GM19239 (cell line): ENCODE data around the gene DUSP6.

ENCODE experiments used
- DNase-seq: peaks from one replicate; pipeline ENCODE4 v3.0.0; 2011; ENCODE audit warnings: low spot score; ENCODE audit not compliant: insufficient read length
- FAIRE-seq: peaks from 2 replicates; lab custom pipeline; 2011; peaks lifted over from hg19 to GRCh38; lab: Jason Lieb, UNC

The DUSP6 gene

GRCh38 chr12:89352492-89353187 is at the start of gene DUSP6:
DUSP6 (minus strand) TSS chr12:89352501; CDS start chr12:89352039, 462 bp downstream.
- DNase-seq (no peak), FAIRE-seq (no peak)

GRCh38 chr12:89401433-89402058 is 49.2 kb upstream of the DUSP6 start:
- no peak for DNase-seq
- FAIRE-seq: no peak

- no peak for DNase-seq
- no peak for FAIRE-seq
Observed at GRCh38 chr12:89400415-89400814, 48.1 kb upstream of the DUSP6 start.

GRCh38 chr12:89395712-89396111 is 43.4 kb upstream of the DUSP6 start:
- FAIRE-seq: no peak

GRCh38 chr12:89393551-89394121 is 41.3 kb upstream of the DUSP6 start:
- no peak for DNase-seq

More at GRCh38 chr12:89395712-89396111, 43.4 kb upstream of the DUSP6 start:
- no peak for DNase-seq

GRCh38 chr12:89392391-89392790 is 40.1 kb upstream of the DUSP6 start:
- DNase-seq (no peak), FAIRE-seq (no peak)

More at GRCh38 chr12:89393551-89394121, 41.3 kb upstream of the DUSP6 start:
- no peak for FAIRE-seq

- FAIRE-seq (no peak), DNase-seq (no peak)
Observed at GRCh38 chr12:89391726-89392336, 39.5 kb upstream of the DUSP6 start.

- no peak for FAIRE-seq
- DNase-seq: no peak
Observed at GRCh38 chr12:89390802-89391673, 38.7 kb upstream of the DUSP6 start.

GRCh38 chr12:89389755-89390661 is 37.7 kb upstream of the DUSP6 start:
- DNase-seq: no peak
- FAIRE-seq: peak; percentile 33

GRCh38 chr12:89386138-89386537 is 33.8 kb upstream of the DUSP6 start:
- DNase-seq (no peak), FAIRE-seq (no peak)

GRCh38 chr12:89384807-89385206 is 32.5 kb upstream of the DUSP6 start:
- no peak for DNase-seq
- FAIRE-seq: no peak

GRCh38 chr12:89384050-89384758 is 31.9 kb upstream of the DUSP6 start:
- FAIRE-seq (no peak), DNase-seq (no peak)

- no peak for DNase-seq
- FAIRE-seq: no peak
Observed at GRCh38 chr12:89383235-89384049, 31.1 kb upstream of the DUSP6 start.

- DNase-seq (no peak), FAIRE-seq (no peak)
Observed at GRCh38 chr12:89382328-89382727, 30.0 kb upstream of the DUSP6 start.

- FAIRE-seq: no peak
Observed at GRCh38 chr12:89379839-89380467, 27.7 kb upstream of the DUSP6 start.

GRCh38 chr12:89379148-89379838 is 27.0 kb upstream of the DUSP6 start:
- DNase-seq: no peak
- FAIRE-seq: no peak

More at GRCh38 chr12:89379839-89380467, 27.7 kb upstream of the DUSP6 start:
- DNase-seq: no peak

GRCh38 chr12:89376844-89377243 is 24.5 kb upstream of the DUSP6 start:
- no peak for FAIRE-seq
- no peak for DNase-seq
